HepG2 (cell line): ENCODE measurements around the gene MTMR3. TPM values are rescaled to one million over a fixed set of nuclear protein-coding genes. Genes with fewer than 3 reads are reported as not detected.

Experiments used
- ATAC-seq: fragments of 200-7000 bp; cut with Tn5 transposase; 3 replicates; pipeline ENCODE4 v1.9.1; 2020; ENCODE audit warnings: mild to moderate bottlenecking, moderate library complexity
- BruUV-seq: library from RNA; stranded (reverse); fragments of 400-500 nt; replicated peaks from 2 replicates; lab custom pipeline; 2021; lab: Mats Ljungman, UMichigan
- CTCF ChIA-PET: fragments of 300-600 bp; formaldehyde crosslinking; extraction: SDS; loops from one replicate; lab custom pipeline; 2021; ENCODE audit warnings: low total read pairs, inconsistent platforms, low intra/inter-chr PET ratio; lab: Yijun Ruan, JAX
- POLR2A ChIA-PET: fragments of 350-600 bp; sonication (Branson Sonifier 250); formaldehyde crosslinking; loops from one replicate; lab custom pipeline; 2020; ENCODE audit warnings: antibody characterized with exemption, inconsistent platforms; lab: Yijun Ruan, JAX
- DNase-seq: peaks from one replicate; pipeline ENCODE4 v3.0.0-alpha.2; 2015; ENCODE audit warnings: low spot score
- FAIRE-seq: peaks from 3 replicates; lab custom pipeline; 2011; peaks lifted over from hg19 to GRCh38; lab: Jason Lieb, UNC
- H2AFZ ChIP-seq: one replicate; pipeline ENCODE4 v1.6.1; 2011; ENCODE audit warnings: low read length, inconsistent platforms
- H3K27ac ChIP-seq: fragments of 300-600 bp; 3 replicates; pipeline ENCODE4 v1.8.0; 2011; ENCODE audit warnings: mixed run types, mild to moderate bottlenecking, mixed read lengths, low read length, inconsistent platforms; ENCODE audit not compliant: insufficient read depth; ENCODE audit errors: extremely low read length
- H3K27me3 ChIP-seq, 2 experiments: fragments of 200-600 bp in 1 of 2; 2 replicates in 1 of 2; 3 replicates in 1 of 2; pipeline versions ENCODE4 v1.6.0 to v1.8.0; 2011; ENCODE audit warnings: low read length in 2 of 2, mild to moderate bottlenecking in 2 of 2, moderate library complexity in 2 of 2, inconsistent platforms in 1 of 2; ENCODE audit not compliant: insufficient read depth in 2 of 2, control insufficient read depth in 1 of 2
- H3K36me3 ChIP-seq, 2 experiments: fragments of 200-600 bp in 1 of 2; replicated peaks in 1 of 2; 2 replicates in 1 of 2; 3 replicates in 1 of 2; pipeline versions ENCODE4 v1.5.1 to v1.8.0; 2011; ENCODE audit warnings: low read length in 2 of 2, inconsistent platforms in 1 of 2; ENCODE audit not compliant: insufficient read depth in 2 of 2, control insufficient read depth in 1 of 2
- H3K4me1 ChIP-seq: 2 replicates; pipeline ENCODE4 v1.5.1; 2012; ENCODE audit warnings: low read length, inconsistent platforms; ENCODE audit not compliant: insufficient read depth
- H3K4me2 ChIP-seq: 2 replicates; pipeline ENCODE4 v1.6.0; 2011; ENCODE audit warnings: low read depth, low read length, inconsistent platforms
- H3K4me3 ChIP-seq, 3 experiments: fragments of 200-600 bp in 1 of 3; sonication (generic), shearing (Covaris generic) in 1 of 3; replicated peaks in 1 of 3; 2 replicates each; pipeline ENCODE4 v1.5.1; 2011 to 2016; ENCODE audit warnings: low read length in 3 of 3, inconsistent platforms in 2 of 3, low read depth in 2 of 3, mild to moderate bottlenecking in 2 of 3, control low read depth in 1 of 3, mixed read lengths in 1 of 3; ENCODE audit not compliant: insufficient read depth in 1 of 3
- H3K79me2 ChIP-seq: one replicate; pipeline ENCODE4 v1.6.1; 2011; ENCODE audit warnings: low read length, inconsistent platforms; ENCODE audit not compliant: insufficient read depth
- H3K9ac ChIP-seq: 2 replicates; pipeline ENCODE4 v1.6.0; 2011; ENCODE audit warnings: mild to moderate bottlenecking, low read depth, low read length, inconsistent platforms; ENCODE audit not compliant: insufficient read depth
- H3K9me3 ChIP-seq: 2 replicates; pipeline ENCODE4 v1.5.1; 2012; ENCODE audit warnings: mild to moderate bottlenecking, low read length
- H4K20me1 ChIP-seq: 2 replicates; pipeline ENCODE4 v1.6.0; 2011; ENCODE audit warnings: inconsistent platforms, mild to moderate bottlenecking, low read length, moderate library complexity; ENCODE audit not compliant: insufficient read depth
- CEBPZ ChIP-seq: IDR thresholded peaks from 2 replicates; pipeline ENCODE4 v1.6.1; 2012; ENCODE audit warnings: low read length, improper control_type of control experiment
- CHD4 ChIP-seq: fragments of 200-600 bp; sonication (generic); IDR thresholded peaks from 2 replicates; pipeline ENCODE4 v1.7.0; 2017; ENCODE audit warnings: mild to moderate bottlenecking, low read length, borderline replicate concordance
- HMG20B ChIP-seq: conservative IDR thresholded peaks from 2 replicates; pipeline ENCODE4 v1.6.1; 2016; ENCODE audit warnings: missing genetic modification reagents, missing compliant biosample characterization
- KDM1A ChIP-seq: IDR thresholded peaks from 2 replicates; pipeline ENCODE4 v1.6.1; 2016; ENCODE audit warnings: missing compliant biosample characterization
- PITX1 ChIP-seq: sonication (generic); formaldehyde crosslinking; IDR thresholded peaks from 2 replicates; pipeline ENCODE4 v1.5.1; 2020; ENCODE audit warnings: mild to moderate bottlenecking, missing genetic modification reagents
- REPIN1 ChIP-seq: sonication (generic); formaldehyde crosslinking; IDR thresholded peaks from 2 replicates; pipeline ENCODE4 v1.8.0; 2022; ENCODE audit warnings: missing genetic modification reagents, low read depth, mild to moderate bottlenecking, borderline replicate concordance
- SMYD3 ChIP-seq: sonication (generic); formaldehyde crosslinking; IDR thresholded peaks from 2 replicates; pipeline ENCODE4 v1.8.1; 2023; ENCODE audit warnings: mild to moderate bottlenecking, missing genetic modification reagents
- TCF12 ChIP-seq, 2 experiments: fragments of 450-650 bp in 1 of 2; sonication (generic) in 1 of 2; formaldehyde crosslinking in 1 of 2; IDR thresholded peaks; 2 replicates each; pipeline versions ENCODE4 v1.6.1 to v1.8.0; 2017 to 2022; ENCODE audit warnings: antibody characterized with exemption in 1 of 2, mild to moderate bottlenecking in 1 of 2, missing genetic modification reagents in 1 of 2, moderate library complexity in 1 of 2
- THAP7 ChIP-seq: sonication (generic); formaldehyde crosslinking; IDR thresholded peaks from 2 replicates; pipeline ENCODE4 v1.8.1; 2023; ENCODE audit warnings: mild to moderate bottlenecking, missing genetic modification reagents
- ZFP82 ChIP-seq: sonication (generic); formaldehyde crosslinking; IDR thresholded peaks from 2 replicates; pipeline ENCODE4 v1.5.1; 2020; ENCODE audit warnings: mild to moderate bottlenecking, missing genetic modification reagents, borderline replicate concordance
- ZNF337 ChIP-seq: sonication (generic); formaldehyde crosslinking; IDR thresholded peaks from 2 replicates; pipeline ENCODE4 v1.5.1; 2020; ENCODE audit warnings: missing genetic modification reagents, low read depth, mild to moderate bottlenecking, borderline replicate concordance
- ZNF354B ChIP-seq: sonication (generic); formaldehyde crosslinking; IDR thresholded peaks from 2 replicates; pipeline ENCODE4 v1.8.0; 2022; ENCODE audit warnings: mild to moderate bottlenecking, missing genetic modification reagents
- ZNF501 ChIP-seq: sonication (generic); formaldehyde crosslinking; IDR thresholded peaks from 2 replicates; pipeline ENCODE4 v1.5.1; 2020; ENCODE audit warnings: mild to moderate bottlenecking, moderate library complexity, missing genetic modification reagents
- ZNF672 ChIP-seq: sonication (generic); formaldehyde crosslinking; IDR thresholded peaks from 2 replicates; pipeline ENCODE4 v1.8.1; 2022; ENCODE audit warnings: missing genetic modification reagents
- ZNF710 ChIP-seq: sonication (generic); formaldehyde crosslinking; IDR thresholded peaks from 2 replicates; pipeline ENCODE4 v1.5.0; 2020; ENCODE audit warnings: mild to moderate bottlenecking, missing genetic modification reagents, borderline replicate concordance
- ZSCAN5A ChIP-seq: sonication (generic); formaldehyde crosslinking; IDR thresholded peaks from 2 replicates; pipeline ENCODE4 v1.8.0; 2022; ENCODE audit warnings: mild to moderate bottlenecking, missing genetic modification reagents, borderline replicate concordance
- WGBS: methylation state at CpG from one replicate; pipeline ENCODE4 v1.1.6; 2017; ENCODE audit warnings: low lambda C conversion rate; 5-methylcytosine and 5-hydroxymethylcytosine counted together
- in situ Hi-C: cut with HindIII; loops from 2 replicates; pipeline ENCODE4 v1.10.0; 2017; ENCODE audit warnings: low pct_unique_long_range_greater_than_20kb; ENCODE audit not compliant: extremely low pct_ligation_motif_present
- intact Hi-C: fragments of 100-400 bp; cut with micrococcal nuclease; formaldehyde crosslinking; loops from one replicate; pipeline ENCODE4 v1.10.0; 2022; ENCODE audit not compliant: unreplicated experiment
- polyA plus RNA-seq, 8 experiments: library from polyadenylated mRNA; depleted of rRNA in 3 of 8; stranded (reverse) in 7 of 8; unstranded in 1 of 8; fragments of >200 nt; fragmentation: Illumina TruSeq in 4 of 8; extraction: Trizol in 4 of 8; gene quantifications; 2 replicates each; pipeline versions ENCODE4 v1.2.1 to v1.2.3, GENCODE V29; 2011 to 2016; ENCODE audit warnings: low read depth in 4 of 8, missing spikeins in 1 of 8, mixed read lengths in 1 of 8; ENCODE audit not compliant: insufficient read depth in 1 of 8
- total RNA-seq, 5 experiments: library from RNA; depleted of rRNA; stranded (reverse); fragments of >200 nt; fragmentation: Illumina TruSeq; extraction: Trizol; gene quantifications; 2 replicates each; pipeline ENCODE4 v1.2.3, GENCODE V29; 2016; ENCODE audit warnings: low read depth in 1 of 5

The MTMR3 gene
- total and polyA plus RNA-seq, 2 of the 13 experiments (the other 11 are each of a cell fraction or from before 2014, with no cell fraction given), result 12.6 to 24.8 TPM

- TF ChIP-seq ZFP82 (CRISPR knock-in tag), result no peak
- no peak for TF ChIP-seq REPIN1 (CRISPR knock-in tag)
Observed at GRCh38 chr22:30025221-30025620, 142.2 kb downstream of the MTMR3 start (continued).

GRCh38 chr22:30026756-30027155 lies 143.8 kb downstream of the MTMR3 start:
- in situ Hi-C loops, result no loop called here
- DNase-seq (no peak), ATAC-seq (no peak), FAIRE-seq (no peak)
- ChIA-PET POLR2A (no interaction called here), CTCF (no interaction called here)
- Histone ChIP-seq H3K36me3 (peaks cover 9 to 50% of the 10 kb centered on the region in 2 experiments), H3K4me2 (no peak overlapping the region), H2AFZ (no peak overlapping the region), H3K79me2 (no peaks in the 10 kb centered on the region), H4K20me1 (no peaks in the 10 kb centered on the region), H3K9me3 (no peaks in the 10 kb centered on the region), H3K4me3 (no peak overlapping the region), H3K9ac (no peak overlapping the region), H3K27me3 (no peaks in the 10 kb centered on the region), H3K4me1 (no peaks in the 10 kb centered on the region), H3K27ac (no peak overlapping the region)
- 100% methylated on average over 2 of the region's 2 CpGs for WGBS
- BruUV-seq, result no TSS peak
- intact Hi-C loops, result no loop called here
- TF ChIP-seq CEBPZ, result no peak
- TF ChIP-seq ZNF354B (CRISPR knock-in tag), result no peak
- TF ChIP-seq ZNF501, result no peak
- TF ChIP-seq THAP7 (CRISPR knock-in tag), result no peak
- TF ChIP-seq ZNF672 (CRISPR knock-in tag), result no peak
- TF ChIP-seq ZNF710, result no peak
- TF ChIP-seq SMYD3 (CRISPR knock-in tag), result no peak
- TF ChIP-seq KDM1A (CRISPR knock-in tag), result no peak
- TF ChIP-seq CHD4, result no peak
- TF ChIP-seq ZSCAN5A (CRISPR knock-in tag), result no peak
- TF ChIP-seq HMG20B (CRISPR knock-in tag), result no peak
- TF ChIP-seq TCF12 (IDR thresholded peaks at IDR 0.05), result no peak
- TF ChIP-seq TCF12 (CRISPR knock-in tag; IDR thresholded peaks at IDR 0.05), result no peak
- no peak for TF ChIP-seq ZNF337 (CRISPR knock-in tag)
- no peak for TF ChIP-seq PITX1 (CRISPR knock-in tag)
